NOMO-1 treated with dmso at 0.1 percent for 144 hours (cell line): ENCODE measurements around the gene ZNF618.

Experiments used
- DNase-seq: peaks from one replicate; lab custom pipeline; 2025; ENCODE audit not compliant: unreplicated experiment; lab: John Stamatoyannopoulos, UW

The ZNF618 gene

DNA sequence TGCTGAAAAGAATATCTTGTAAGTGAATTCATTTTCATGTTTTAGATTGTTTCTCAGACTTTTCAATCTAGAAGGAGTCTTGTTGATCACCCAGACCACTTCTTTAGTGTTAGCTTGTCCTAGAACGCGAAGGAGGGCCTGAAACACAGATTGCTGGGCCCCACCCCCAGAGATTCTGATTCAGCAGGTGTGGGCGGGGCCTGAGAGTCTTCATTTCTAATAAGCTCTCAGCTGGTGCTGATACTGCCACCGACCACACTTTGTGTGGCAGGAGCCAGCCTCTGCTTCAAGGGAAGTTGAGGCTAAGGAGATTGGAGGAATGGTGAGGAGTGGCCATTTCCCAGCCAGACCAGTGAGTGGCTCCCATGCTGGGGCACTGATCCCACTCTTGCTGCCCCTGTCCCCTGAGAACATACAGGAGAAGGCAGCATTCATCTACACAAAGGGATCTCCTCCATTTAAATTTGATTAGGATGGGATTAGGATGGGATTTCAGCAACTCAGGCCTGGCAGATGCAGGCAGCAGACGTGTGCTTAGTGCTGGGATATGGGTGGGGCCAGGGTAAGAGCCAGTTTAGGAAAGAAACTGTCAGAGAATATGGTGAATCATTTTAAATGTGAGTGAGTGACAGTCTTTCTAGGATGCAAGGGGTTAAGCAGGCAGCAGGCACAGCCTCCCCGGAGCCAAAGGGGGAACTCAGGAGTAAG, 35.9 kb downstream of the ZNF618 start:
- no peak for DNase-seq

DNA sequence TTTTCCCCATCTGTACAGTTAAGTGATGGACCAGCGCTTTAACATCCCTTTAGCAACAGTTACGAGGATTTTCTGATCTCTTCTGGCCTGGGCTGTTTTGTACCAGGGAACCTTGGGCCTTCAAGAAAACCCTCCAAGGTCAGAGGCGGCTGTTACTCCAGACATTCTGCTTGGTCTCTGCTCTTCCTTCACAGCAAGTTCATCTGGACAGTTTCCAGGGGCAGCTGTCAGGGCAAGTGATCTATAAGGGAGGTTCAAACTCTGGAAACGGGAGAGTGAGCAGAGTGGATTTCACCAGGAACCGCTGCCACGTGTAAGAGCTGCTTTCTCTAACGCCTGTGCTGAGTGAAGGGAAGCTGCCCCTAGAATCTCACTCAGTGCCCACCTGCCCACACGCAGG, 36.7 kb downstream of the ZNF618 start:
- no peak for DNase-seq

DNA sequence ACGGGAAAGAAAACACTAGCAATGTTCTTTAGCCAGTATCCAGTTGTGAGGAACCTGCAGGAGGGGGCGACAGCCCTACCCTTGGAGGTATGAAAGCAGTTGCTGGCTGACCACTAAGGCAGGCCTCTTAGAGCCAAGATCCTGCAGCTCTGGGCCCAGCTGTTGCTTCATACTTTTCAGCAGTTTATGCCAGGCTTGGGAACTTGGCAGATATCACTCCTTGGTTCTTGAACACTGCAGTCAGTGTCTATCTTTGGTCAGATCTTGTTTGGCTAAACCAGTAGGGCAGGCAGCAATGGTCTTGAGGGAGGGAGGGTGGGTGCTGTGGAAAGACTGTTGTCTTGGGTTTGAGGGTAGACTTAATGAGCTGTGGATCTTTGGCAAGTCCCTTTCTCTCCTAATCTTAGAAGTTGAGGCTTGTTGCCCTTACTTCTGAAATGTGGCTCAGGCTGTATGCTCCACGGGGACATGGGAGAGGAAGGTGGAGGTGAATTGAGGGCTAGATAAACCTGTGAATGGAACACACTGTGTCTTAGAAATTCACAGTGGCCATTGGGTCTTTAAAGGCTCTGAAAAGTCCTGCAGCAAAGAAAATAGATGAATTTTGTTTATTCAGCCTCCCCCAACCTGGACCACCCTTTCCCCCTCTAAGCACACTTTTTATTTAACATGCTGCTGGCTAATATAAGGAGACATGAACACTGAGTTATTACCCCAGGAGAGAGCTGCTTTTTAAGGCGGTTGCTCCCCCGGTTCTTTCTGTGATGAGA, 37.5 kb downstream of the ZNF618 start:
- DNase-seq: no peak

DNA sequence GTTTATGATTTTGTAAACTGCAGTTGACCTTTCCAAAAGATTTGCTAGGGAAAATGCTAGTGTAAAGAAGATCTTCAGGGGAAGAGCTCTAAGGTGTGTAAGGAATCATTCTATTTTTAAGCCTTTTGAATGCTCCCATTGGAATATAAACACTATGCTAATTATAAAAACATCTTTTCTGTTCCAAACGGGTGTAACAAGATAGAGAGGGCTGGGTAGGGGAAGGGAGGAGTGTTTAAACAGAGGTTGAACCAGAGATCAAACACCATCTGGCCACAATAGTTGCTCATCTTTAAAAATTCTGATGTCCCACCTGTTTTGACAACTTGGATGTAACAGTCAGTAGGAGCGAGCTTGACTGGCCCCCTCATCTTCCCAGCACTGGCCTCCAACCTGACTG, 38.4 kb downstream of the ZNF618 start:
- DNase-seq: no peak

DNA sequence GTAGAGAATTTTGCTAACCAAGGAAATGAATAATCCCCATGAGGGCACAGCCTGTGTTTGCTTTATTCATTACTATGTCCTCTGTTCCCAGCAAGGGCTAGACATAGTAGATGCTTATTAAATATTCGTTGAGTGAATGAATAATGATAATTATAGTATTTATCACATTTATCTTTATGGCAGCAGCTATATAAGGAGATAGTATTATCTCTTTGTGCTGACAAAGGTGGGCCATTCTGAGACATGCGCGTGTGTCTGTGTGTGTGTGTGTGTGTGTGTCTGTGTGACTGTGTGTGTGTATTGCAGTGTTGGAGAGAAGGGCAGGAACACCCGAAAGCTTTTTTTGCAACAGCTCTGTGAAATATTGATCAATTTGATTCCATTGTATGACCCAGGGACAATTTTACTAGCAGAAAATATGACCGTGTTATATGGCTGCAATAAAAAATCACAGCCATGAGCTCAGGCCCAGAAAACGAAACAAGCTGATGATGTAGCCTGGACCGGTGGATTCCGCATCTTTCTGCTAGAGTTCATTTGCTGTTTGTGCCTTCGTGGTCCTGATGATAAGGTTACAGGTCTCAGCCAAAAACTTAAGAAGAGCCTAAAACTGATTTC, 39.8 kb downstream of the ZNF618 start:
- no peak for DNase-seq

DNA sequence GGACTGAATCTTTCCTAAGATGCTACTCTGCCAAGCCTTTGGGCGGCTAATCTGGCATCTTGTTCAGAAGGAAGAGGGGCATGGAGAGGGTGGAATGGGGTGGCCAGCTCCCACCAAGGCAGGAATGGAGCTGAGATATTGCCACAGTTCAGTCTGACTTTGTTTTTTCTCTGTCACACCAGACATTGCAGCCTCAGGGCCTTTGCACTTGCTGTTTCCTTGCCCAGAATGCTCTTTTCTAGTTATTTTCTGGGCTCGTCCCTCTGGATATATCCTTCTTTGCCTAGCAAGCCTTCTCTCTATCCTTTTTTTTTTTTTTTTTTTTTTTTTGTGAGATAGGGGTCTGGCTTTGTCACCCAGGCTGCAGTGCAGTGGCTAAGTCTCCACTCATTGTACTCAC, 40.8 kb downstream of the ZNF618 start:
- no peak for DNase-seq

DNA sequence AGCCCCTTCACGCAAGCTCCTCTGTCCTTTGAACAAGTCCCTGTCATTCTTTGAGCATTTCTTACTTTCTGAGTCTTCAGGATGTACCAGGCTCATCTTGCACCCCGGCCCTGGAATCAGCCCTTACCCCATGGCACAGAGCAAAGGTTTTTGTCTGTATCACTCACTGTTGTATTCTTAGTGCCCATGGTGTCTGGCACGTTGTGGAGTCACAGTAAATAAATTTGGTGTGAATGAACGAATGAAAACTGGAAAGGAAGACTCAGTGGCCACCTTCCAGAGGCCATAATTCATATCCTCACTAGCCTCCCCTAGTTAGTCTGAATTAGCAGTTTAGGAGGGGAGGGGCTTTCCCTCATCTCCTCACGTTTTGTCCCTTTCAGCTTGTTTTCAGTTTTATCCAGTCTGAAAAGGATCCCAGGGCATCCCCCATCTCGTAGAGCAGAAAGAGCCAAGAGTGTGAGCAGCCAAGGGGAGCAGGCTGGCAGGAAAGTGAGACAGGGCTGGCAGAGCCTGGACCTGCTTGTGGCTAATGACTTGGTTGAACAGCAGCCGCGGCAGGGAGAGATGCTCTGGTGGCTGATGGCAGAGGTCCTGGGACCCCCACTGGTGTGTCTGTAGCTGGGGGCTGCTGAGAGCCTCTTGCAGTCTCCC, 42.7 kb downstream of the ZNF618 start:
- DNase-seq: no peak

DNA sequence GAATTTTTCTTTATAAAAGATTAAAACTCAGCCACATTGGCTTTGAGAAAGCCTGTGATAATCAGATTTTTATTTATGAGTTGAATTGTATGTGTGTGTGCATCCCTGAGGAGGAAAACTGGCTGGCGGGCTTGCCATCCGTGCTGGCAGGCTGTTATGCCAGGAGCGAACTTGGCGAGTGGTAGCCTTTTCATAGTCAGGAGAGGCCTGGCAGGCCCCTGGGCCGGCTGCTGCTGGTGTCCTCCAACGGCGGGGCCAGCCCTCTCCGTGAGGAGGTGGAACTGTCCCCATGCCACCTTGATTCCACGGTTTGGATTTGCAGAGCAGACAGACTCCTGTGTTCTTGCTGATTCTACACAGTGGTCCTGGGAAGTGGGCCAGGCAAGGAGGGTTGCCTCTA, 43.3 kb downstream of the ZNF618 start:
- no peak for DNase-seq

DNA sequence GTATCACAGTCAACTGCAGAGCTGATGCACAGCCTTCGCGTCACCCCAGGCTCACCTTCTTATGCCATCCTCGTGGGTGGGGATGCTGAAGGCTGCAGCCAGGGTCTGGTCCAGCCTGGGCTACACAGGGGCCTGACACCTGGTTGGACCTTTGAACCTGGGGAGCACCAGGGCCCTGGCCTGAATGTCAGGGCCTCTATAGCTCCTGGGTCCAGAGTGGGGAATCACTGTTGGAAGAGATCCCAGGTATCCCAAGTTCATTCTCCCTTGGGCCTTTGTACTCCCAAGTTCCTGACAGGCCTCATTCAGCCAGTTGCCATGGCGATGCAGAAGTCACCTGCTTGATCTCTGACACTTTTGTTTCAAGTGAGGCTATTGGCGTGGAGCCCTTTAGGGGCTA, 43.8 kb downstream of the ZNF618 start:
- no peak for DNase-seq

DNA sequence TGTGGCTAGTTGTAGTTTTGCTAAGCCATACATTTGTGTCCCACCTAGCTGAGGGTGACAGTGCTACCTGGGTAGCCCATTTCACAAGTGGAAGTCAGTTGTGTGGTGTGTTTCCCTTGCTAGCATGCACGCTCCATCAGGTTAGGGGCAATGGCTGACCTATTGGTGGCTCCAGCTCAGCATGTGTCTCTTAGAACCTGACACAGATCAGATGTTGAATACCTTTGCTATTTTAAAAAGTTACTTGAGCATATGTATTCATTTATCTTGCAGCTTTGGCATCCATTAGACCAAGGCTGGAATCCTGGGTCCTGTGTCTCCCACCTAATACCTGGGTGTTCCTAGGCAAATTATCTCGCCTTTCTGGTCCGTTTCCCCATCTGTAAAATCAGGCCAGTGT, 44.8 kb downstream of the ZNF618 start:
- no peak for DNase-seq

DNA sequence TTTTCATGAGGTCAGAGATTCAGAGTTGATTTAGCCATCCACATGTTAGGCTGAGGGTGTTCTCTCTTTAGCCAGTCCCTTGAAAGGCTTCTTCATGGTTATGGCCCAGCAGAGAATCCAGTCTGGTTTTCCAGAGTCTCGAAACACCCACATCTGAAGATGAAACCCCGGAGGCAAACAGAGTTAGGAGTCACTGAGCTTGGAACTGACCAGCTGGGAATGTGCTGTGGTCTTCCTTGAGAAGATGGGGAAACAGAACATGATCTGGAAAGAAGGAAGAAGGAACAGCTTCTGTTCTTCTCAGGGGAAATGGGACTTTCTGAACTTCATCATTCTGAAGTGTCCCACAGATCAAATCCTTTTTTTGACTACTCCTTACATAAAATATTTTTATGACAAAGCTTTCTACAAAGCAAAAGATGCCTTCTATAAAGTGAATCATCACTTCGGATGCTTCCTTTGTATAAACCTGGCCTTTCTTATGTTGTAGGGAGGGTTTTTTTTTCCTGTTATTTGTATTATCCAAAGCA, 45.4 kb downstream of the ZNF618 start:
- no peak for DNase-seq

DNA sequence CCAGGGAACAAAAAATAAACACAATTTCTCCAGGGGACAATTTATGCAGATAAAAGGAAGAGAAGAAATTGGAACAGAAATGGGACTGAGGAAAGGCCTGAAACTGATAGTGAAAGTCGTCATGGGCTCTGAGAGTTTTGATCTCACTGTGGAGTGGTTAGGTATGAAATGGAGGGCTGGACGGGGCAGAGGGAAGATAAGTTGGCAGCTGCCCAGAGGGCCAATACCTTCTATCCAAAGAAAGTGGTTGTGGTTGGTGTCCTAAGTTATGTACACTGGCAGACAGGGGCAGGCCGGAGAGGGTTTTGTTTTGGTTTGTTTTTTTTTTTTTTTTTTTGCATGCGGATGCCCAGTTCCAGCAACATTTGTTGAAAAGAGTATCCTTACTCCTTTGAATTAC, 46.1 kb downstream of the ZNF618 start:
- DNase-seq: no peak

DNA sequence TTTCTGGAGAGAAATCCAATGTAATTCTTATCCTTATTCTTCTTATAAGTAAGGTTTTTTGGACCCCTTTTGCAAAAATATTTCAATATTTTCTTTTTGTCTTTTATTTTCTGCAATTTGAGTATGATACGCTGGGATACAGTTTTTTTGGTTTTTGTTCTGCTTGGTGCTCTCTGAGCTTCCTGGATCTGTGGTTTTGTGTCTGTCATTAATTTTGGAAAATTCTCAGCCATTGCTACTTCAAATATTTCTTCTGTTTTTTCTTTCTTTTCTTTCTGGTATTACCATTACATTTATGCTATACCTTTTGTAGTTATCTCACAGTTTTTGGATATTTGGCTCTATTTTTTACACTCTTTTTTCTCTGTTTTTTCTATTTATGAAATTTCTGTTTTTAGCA, 50.1 kb downstream of the ZNF618 start:
- no peak for DNase-seq

DNA sequence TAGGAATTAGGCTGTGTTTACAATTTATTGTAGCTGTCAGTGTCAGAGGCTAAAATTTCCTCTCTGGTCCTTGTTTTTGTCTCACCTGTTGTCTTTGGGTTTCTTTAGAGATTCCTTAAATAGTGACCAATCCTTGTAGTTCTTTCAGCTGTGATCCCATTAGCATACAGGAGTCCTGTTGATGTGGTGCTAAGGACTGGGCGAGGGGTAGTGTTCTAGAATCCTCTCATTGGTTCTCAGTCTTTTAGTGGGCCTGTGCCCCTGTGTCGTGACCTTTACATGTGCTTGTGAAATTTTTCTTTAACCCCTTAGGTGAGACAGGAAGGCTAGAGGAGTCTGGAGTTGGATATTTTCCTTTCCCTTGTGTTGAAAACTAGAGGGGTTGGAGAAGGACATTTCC, 51.2 kb downstream of the ZNF618 start:
- no peak for DNase-seq

DNA sequence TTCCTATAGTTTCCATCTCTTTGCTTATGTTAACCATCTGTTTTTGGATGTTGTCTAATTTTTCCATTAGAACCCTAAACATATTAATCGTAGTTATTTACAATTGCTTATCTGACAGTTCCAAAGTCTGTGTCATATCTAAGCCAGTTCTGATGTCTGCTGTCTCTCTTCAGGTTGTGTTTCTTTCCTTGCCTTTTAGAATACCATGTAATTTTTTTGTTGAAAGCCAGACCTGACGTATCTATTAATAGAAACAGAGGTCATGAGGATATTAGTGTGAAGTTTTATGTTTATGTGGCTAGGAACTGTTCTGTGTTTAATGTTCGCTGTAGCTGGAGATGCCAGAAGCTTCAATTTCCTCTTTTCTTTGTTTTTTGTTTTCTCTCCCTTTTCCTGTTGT, 52.2 kb downstream of the ZNF618 start:
- no peak for DNase-seq

DNA sequence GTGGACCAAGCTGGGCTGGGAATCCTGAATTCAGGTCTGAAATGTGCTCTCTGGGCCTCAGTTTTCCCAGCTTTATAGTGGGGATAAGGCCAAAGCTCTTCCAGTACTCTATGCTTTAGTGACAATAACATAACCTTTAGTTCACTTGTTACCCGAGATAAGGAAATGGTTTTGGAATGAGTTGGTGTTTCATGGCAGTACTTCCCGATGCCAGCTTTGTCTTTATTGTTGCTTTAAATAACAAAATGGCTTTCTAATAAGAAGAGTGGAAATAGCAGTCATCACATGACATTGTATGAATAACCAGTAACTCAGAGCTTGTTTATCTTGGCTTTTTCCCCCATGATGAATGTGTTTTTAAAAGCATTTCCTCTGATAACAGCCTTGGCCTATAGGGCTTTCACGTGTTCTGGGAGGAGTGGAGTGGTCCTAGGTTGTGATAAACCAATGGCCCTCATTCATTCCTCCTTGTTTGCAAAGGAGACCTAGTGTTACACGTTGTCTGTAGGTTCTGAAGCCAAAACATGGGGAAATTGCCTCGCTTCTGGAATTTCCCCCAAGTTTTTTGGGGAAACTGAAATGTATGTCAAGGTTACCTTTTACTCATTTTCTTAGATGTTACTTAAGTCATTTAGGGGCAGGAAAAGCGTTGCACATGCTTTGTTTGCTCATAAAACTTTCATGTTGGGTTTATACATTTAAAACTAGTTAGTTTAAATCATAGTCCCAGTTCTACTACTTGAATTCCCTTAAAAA, 53.7 kb downstream of the ZNF618 start:
- DNase-seq: no peak

DNA sequence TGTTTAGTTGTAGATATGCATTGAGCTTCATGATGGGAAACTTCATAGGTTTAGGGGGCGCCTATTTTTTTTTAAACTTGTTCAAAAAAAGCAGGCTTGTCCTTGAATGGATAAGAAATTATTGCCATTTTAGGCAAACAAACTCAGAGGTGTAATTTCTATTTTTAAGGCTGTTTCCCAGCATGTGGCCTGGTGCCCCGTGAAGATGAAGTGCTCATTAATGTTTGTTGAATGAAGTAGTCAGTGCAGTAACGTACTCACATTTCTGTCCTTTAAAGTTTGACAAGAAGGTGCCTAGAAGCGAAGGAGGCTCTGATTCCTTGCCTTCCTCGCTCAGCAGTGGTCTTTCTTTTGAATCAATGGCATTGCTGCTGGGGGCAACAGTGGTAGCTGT, 54.3 kb downstream of the ZNF618 start:
- no peak for DNase-seq

DNA sequence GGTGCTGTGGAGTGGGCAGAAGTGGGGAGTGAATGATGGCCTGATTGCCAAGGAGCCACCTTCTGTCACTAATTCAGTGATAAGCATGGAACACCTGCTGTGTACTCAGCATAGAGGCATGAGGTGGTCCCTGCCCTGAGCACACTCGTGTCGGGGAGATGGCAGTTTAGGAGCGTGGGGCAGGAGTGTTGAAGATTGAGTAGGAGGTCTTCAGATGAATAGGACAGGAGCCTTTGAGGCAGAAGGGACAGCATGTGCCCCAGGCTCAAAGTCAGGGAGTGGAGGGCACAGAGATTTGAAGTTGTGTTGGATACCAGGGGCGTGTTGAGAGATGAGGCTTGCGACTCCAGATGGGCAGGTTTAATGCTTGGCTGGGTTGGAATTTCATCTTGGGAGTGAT, 55.0 kb downstream of the ZNF618 start:
- DNase-seq: no peak

DNA sequence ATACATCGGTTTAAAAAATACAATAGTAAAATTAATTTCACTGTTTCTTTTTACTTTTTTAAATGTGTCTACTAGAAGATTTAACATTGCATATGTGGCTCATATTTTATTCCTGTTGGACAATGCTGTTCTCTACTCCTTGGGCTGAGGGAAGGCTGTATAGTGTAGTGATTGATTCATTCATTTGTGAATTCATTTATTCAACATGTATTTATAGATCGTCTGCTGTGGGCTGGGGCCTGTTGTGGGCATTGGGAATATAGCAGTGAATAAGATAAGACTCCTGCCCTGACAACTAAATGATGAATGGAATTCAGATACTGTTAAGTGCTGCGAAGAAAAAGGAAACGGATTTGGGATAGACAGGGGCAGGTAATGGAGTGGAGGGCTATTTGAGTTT, 55.7 kb downstream of the ZNF618 start:
- no peak for DNase-seq

DNA sequence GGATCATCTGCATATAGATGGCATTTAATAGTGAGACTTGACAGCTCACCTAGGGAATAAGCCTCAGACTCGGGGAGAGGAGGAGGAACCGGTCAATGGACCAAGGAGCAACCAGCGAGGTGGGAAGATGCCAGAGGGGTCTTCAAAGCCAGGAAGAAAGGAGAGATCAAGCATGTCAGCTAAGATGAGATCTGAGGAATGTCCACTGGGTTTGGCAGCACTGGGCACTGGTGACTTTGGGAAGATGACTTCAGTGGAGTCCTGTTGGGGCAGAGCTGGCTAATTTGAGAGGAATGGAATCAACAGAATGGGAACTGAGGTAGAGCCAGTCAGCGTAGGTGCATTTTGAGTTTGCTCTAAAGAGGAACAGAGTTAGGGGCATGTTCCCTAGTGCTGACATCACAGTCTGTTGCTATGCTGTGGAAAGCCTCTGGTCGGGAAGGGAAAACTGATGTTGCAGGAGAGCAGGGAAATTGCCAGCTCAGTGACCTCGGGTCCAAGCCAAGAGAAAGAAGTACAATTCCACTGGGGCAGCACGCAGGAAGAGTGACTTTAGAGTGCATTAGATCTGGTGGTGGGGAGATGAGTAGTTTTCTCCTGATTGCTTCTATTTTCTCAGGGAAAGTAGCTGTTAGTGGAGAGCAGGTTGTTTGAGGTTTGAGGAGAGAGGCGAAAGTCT, 56.9 kb downstream of the ZNF618 start:
- DNase-seq: no peak
